ENCODE results near the gene LRRC49. TPM values are rescaled to one million over a fixed set of nuclear protein-coding genes. Genes with fewer than 3 reads are reported as not detected.
"Not testable (repeated sequence)": the region's sequence is repeated elsewhere in the genome, so short reads cannot be mapped to it uniquely, and the experiment has no call there.

The LRRC49 gene
- total RNA-seq, 2 experiments from 2014 or later = not detected

DNA sequence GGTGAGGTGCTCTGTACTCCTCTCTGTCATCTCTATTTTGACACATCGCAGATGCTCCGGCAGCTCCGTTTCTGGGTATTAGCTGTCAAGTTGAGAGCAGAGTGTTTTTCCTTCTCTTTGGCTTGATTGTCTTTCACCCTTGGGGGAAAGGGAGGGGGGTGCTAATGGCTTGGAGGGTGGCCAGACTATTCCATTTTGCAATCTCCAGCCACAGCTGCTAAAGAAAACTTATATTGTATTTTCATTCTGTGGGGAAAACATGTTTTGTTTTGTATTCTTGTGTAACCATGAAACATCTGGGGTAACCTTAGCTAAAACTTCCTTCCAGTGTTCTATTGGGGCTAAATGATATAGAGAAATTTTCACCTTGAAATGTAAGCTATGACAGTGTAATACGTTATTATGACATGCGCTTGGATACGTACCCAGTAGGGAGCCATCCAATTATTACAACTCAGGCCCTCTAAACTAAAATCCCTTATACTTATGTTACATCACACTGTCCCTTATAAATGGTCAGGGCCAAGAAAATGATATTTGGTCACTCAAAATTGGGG lies 24.6 kb upstream of the LRRC49 start:
- ChIA-PET POLR2A (no interaction called here), CTCF (ENCODE audit: unreplicated experiment) (no interaction called here)
- BruUV-seq (replicated peaks) = no TSS peak

DNA sequence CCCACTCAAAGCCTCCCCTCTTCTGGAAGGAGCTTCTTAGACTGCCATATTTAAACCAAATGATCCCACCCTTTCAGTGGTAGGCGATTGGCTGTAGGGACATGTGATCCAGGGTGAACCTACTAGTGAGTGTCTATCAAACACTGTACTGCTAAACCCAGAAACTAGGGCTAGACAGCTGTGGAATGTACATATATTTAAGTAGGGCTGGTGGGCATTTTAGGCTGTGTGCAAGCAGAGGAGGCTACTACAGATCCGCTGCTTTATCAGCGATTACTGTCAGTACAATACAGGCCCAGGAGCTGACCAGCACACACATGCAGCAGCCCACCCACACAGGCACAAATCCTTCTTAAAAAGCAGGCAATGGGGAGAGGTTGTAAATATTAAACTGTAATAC lies 23.3 kb upstream of the LRRC49 start:
- intact Hi-C loops (cut with micrococcal nuclease; ENCODE audit: unreplicated experiment) = no loop called here
- H3K27ac ChIP-seq (ENCODE audit: low read depth, low read length, poor library complexity, severe bottlenecking) = no peak overlapping the region
- H3K4me1 ChIP-seq (ENCODE audit: insufficient read depth, low read length, poor library complexity, severe bottlenecking) = no peaks in the 10 kb centered on the region
- H3K79me2 ChIP-seq (ENCODE audit: insufficient read depth, low read depth, low read length) = no peaks in the 10 kb centered on the region
- TF ChIP-seq, protein P1, sequence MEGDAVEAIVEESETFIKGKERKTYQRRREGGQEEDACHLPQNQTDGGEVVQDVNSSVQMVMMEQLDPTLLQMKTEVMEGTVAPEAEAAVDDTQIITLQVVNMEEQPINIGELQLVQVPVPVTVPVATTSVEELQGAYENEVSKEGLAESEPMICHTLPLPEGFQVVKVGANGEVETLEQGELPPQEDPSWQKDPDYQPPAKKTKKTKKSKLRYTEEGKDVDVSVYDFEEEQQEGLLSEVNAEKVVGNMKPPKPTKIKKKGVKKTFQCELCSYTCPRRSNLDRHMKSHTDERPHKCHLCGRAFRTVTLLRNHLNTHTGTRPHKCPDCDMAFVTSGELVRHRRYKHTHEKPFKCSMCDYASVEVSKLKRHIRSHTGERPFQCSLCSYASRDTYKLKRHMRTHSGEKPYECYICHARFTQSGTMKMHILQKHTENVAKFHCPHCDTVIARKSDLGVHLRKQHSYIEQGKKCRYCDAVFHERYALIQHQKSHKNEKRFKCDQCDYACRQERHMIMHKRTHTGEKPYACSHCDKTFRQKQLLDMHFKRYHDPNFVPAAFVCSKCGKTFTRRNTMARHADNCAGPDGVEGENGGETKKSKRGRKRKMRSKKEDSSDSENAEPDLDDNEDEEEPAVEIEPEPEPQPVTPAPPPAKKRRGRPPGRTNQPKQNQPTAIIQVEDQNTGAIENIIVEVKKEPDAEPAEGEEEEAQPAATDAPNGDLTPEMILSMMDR (conservative IDR thresholded peaks at IDR 0.05; ENCODE audit: low read length) = no peak
- no peak for TF ChIP-seq EZH2phosphoT487 (IDR thresholded peaks at IDR 0.05; ENCODE audit: borderline replicate concordance, low read depth, low read length)
- POLR2A ChIA-PET = no interaction called here
- BruUV-seq (replicated peaks) = no TSS peak
- no peaks in the 10 kb centered on the region for H3K36me3 ChIP-seq (ENCODE audit: insufficient read depth, low read length)
- no peaks in the 10 kb centered on the region for H4K20me1 ChIP-seq (ENCODE audit: insufficient read depth, low read length)
- H3K4me3 ChIP-seq (ENCODE audit: low read depth, low read length, poor library complexity, severe bottlenecking) = no peak overlapping the region
- no peak for DNase-seq (ENCODE audit: low spot score)
- H3K9me2 ChIP-seq (ENCODE audit: insufficient read depth, low read length) = no peaks in the 10 kb centered on the region
- no peaks in the 10 kb centered on the region for H3K9me3 ChIP-seq (ENCODE audit: low read length)
- CTCF ChIA-PET (ENCODE audit: unreplicated experiment) = no interaction called here
- H2AFZ ChIP-seq (ENCODE audit: low read length) = no peak overlapping the region
- H3K4me2 ChIP-seq (ENCODE audit: low read length) = no peak overlapping the region

More for the DNA sequence above, 24.6 kb upstream of the LRRC49 start:
- intact Hi-C loops (cut with micrococcal nuclease; ENCODE audit: unreplicated experiment) = no loop called here
- DNase-seq (ENCODE audit: low spot score) = no peak
- no peaks in the 10 kb centered on the region for H4K20me1 ChIP-seq (ENCODE audit: insufficient read depth, low read length)
- no peaks in the 10 kb centered on the region for H3K9me3 ChIP-seq (ENCODE audit: low read length)
- H3K27ac ChIP-seq (ENCODE audit: low read depth, low read length, poor library complexity, severe bottlenecking) = no peak overlapping the region
- no peaks in the 10 kb centered on the region for H3K4me1 ChIP-seq (ENCODE audit: insufficient read depth, low read length, poor library complexity, severe bottlenecking)
- H3K79me2 ChIP-seq (ENCODE audit: insufficient read depth, low read depth, low read length) = no peaks in the 10 kb centered on the region
- no peak overlapping the region for H3K4me3 ChIP-seq (ENCODE audit: low read depth, low read length, poor library complexity, severe bottlenecking)
- H3K4me2 ChIP-seq (ENCODE audit: low read length) = no peak overlapping the region
- no peak for TF ChIP-seq EZH2phosphoT487 (IDR thresholded peaks at IDR 0.05; ENCODE audit: borderline replicate concordance, low read depth, low read length)
- H3K9me2 ChIP-seq (ENCODE audit: insufficient read depth, low read length) = no peaks in the 10 kb centered on the region
- no peaks in the 10 kb centered on the region for H3K36me3 ChIP-seq (ENCODE audit: insufficient read depth, low read length)
- no peak overlapping the region for H2AFZ ChIP-seq (ENCODE audit: low read length)

DNA sequence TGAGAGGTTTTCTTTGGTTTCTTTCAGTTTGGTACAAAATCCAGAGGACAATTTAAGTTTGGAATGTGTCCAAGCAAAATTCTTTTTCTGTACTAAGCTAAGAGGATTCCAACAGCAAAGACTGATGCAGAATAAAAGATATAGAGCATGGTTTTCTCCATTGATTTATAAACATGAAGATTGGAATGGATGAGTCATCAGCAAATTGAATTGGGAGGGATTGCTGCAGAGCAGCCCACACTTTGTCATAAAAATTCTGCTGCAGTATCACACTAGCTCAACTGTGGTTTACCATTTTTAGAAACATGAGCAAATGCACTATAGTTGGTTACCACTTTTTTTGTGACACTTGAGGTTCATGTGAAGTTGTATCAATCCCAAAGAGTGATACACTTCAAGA lies 22.6 kb upstream of the LRRC49 start:
- Histone ChIP-seq H3K9me3 (ENCODE audit: low read length) (no peaks in the 10 kb centered on the region), H4K20me1 (ENCODE audit: insufficient read depth, low read length) (no peaks in the 10 kb centered on the region), H3K79me2 (ENCODE audit: insufficient read depth, low read depth, low read length) (no peaks in the 10 kb centered on the region), H3K4me2 (ENCODE audit: low read length) (no peak overlapping the region), H3K9me2 (ENCODE audit: insufficient read depth, low read length) (no peaks in the 10 kb centered on the region), H3K4me1 (ENCODE audit: insufficient read depth, low read length, poor library complexity, severe bottlenecking) (no peaks in the 10 kb centered on the region), H3K27ac (ENCODE audit: low read depth, low read length, poor library complexity, severe bottlenecking) (no peak overlapping the region), H3K4me3 (ENCODE audit: low read depth, low read length, poor library complexity, severe bottlenecking) (no peak overlapping the region), H2AFZ (ENCODE audit: low read length) (no peak overlapping the region), H3K36me3 (ENCODE audit: insufficient read depth, low read length) (no peaks in the 10 kb centered on the region)
- ChIA-PET CTCF (ENCODE audit: unreplicated experiment) (no interaction called here), POLR2A (no interaction called here)
- BruUV-seq (replicated peaks) = no TSS peak
- intact Hi-C loops (cut with micrococcal nuclease; ENCODE audit: unreplicated experiment) = no loop called here
- DNase-seq (ENCODE audit: low spot score) = no peak
- TF ChIP-seq, protein P1 (conservative IDR thresholded peaks at IDR 0.05; ENCODE audit: low read length) = no peak
- no peak for TF ChIP-seq EZH2phosphoT487 (IDR thresholded peaks at IDR 0.05; ENCODE audit: borderline replicate concordance, low read depth, low read length)

DNA sequence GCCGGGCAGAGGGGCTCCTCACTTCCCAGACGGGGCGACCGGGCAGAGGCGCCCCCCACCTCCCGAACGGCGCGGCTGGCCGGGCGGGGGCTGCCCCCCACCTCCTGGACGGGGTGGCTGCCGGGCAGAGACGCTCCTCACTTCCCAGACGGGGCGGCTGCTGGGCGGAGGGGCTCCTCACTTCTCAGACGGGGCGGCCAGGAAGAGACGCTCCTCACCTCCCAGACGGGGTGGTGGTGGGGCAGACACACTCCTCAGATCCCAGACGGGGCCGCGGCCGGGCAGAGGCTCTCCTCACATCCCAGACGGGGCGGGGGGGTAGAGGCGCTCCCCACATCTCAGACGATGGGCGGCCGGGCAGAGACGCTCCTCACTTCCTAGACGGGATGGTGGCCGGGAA lies 21.1 kb upstream of the LRRC49 start:
- H4K20me1 ChIP-seq (ENCODE audit: insufficient read depth, low read length); H3K79me2 ChIP-seq (ENCODE audit: insufficient read depth, low read depth, low read length); H3K27ac ChIP-seq (ENCODE audit: low read depth, low read length, poor library complexity, severe bottlenecking); H3K4me3 ChIP-seq (ENCODE audit: low read depth, low read length, poor library complexity, severe bottlenecking); H3K36me3 ChIP-seq (ENCODE audit: insufficient read depth, low read length); BruUV-seq (replicated peaks); H3K4me2 ChIP-seq (ENCODE audit: low read length); intact Hi-C loops (cut with micrococcal nuclease; ENCODE audit: unreplicated experiment); H3K4me1 ChIP-seq (ENCODE audit: insufficient read depth, low read length, poor library complexity, severe bottlenecking); H3K9me3 ChIP-seq (ENCODE audit: low read length); DNase-seq (ENCODE audit: low spot score); CTCF ChIA-PET (ENCODE audit: unreplicated experiment); H2AFZ ChIP-seq (ENCODE audit: low read length); POLR2A ChIA-PET; H3K9me2 ChIP-seq (ENCODE audit: insufficient read depth, low read length): not testable (repeated sequence)
